Effector CD4-positive, alpha-beta T cell (primary cell): Measurements from ENCODE around the gene GOLGA2.
"Not testable (repeated sequence)": the region's sequence is repeated elsewhere in the genome, so short reads cannot be mapped to it uniquely, and the experiment has no call there.

Experiments
- DNase-seq: peaks from one replicate; pipeline ENCODE4 v3.0.0-alpha.2; 2020

Gene GOLGA2

GRCh38 chr9:128288273-128289004 is 12.6 kb upstream of the GOLGA2 start:
- DNase-seq: no peak

- no peak for DNase-seq
Observed at GRCh38 chr9:128286440-128286839, 10.6 kb upstream of the GOLGA2 start.

- DNase-seq: no peak
Observed at GRCh38 chr9:128285033-128285784, 9.4 kb upstream of the GOLGA2 start.

GRCh38 chr9:128282500-128282899 is 6.7 kb upstream of the GOLGA2 start:
- no peak for DNase-seq

GRCh38 chr9:128280084-128280622 is 4.3 kb upstream of the GOLGA2 start:
- no peak for DNase-seq

GRCh38 chr9:128279088-128280073 is 3.6 kb upstream of the GOLGA2 start:
- DNase-seq: not testable (repeated sequence)

GRCh38 chr9:128276574-128277270 is 915 bp upstream of the GOLGA2 start:
- DNase-seq: no peak

GRCh38 chr9:128276008-128276573 is 284 bp upstream of the GOLGA2 start, which contains the start of gene SWI5:
Gene SWI5, plus strand, starts transcription at chr9:128276276.
- peak; percentile 100 for DNase-seq

- DNase-seq: no peak
Observed at GRCh38 chr9:128274245-128274644, 1.6 kb downstream of the GOLGA2 start.

- no peak for DNase-seq
Observed at GRCh38 chr9:128271512-128271911, 4.3 kb downstream of the GOLGA2 start.

- DNase-seq: no peak
Observed at GRCh38 chr9:128271112-128271511, 4.7 kb downstream of the GOLGA2 start.

GRCh38 chr9:128266868-128267590 is 8.8 kb downstream of the GOLGA2 start:
- no peak for DNase-seq

- DNase-seq: no peak
Observed at GRCh38 chr9:128265348-128265847, 10.4 kb downstream of the GOLGA2 start.

GRCh38 chr9:128262687-128263086 is 13.1 kb downstream of the GOLGA2 start:
- DNase-seq: no peak

GRCh38 chr9:128260340-128260739 is 15.5 kb downstream of the GOLGA2 start:
- DNase-seq: no peak

GRCh38 chr9:128259156-128259555 is 16.7 kb downstream of the GOLGA2 start:
- DNase-seq: no peak

GRCh38 chr9:128258326-128258725 is 17.5 kb downstream of the GOLGA2 start:
- DNase-seq: no peak

GRCh38 chr9:128257907-128258306 is 17.9 kb downstream of the GOLGA2 start:
- no peak for DNase-seq

GRCh38 chr9:128257086-128257825 is 18.6 kb downstream of the GOLGA2 start:
- no peak for DNase-seq
